Fibroblast of villous mesenchyme (primary cell): ENCODE results near the gene MAST3. TPM values are rescaled to one million over a fixed set of nuclear protein-coding genes. Genes with fewer than 3 reads are reported as not detected.

Experiments used
- DNase-seq: peaks from one replicate; pipeline ENCODE4 v3.0.0-alpha.2; 2010; ENCODE audit warnings: low read depth
- H3K4me3 ChIP-seq: 2 replicates; pipeline ENCODE4 v1.5.1; 2011; ENCODE audit warnings: low read depth, mild to moderate bottlenecking, low read length
- CTCF ChIP-seq: IDR thresholded peaks from 2 replicates; pipeline ENCODE4 v1.5.1; 2012; ENCODE audit warnings: low read depth, mild to moderate bottlenecking, low read length; ENCODE audit not compliant: insufficient read depth
- total RNA-seq: library from RNA; depleted of rRNA; stranded (reverse); fragments of >200 nt; gene quantifications from 2 replicates; pipeline ENCODE4 v1.2.3, GENCODE V29; 2012

The MAST3 gene
- total RNA-seq, 1 donor, result 3.0 TPM

DNA sequence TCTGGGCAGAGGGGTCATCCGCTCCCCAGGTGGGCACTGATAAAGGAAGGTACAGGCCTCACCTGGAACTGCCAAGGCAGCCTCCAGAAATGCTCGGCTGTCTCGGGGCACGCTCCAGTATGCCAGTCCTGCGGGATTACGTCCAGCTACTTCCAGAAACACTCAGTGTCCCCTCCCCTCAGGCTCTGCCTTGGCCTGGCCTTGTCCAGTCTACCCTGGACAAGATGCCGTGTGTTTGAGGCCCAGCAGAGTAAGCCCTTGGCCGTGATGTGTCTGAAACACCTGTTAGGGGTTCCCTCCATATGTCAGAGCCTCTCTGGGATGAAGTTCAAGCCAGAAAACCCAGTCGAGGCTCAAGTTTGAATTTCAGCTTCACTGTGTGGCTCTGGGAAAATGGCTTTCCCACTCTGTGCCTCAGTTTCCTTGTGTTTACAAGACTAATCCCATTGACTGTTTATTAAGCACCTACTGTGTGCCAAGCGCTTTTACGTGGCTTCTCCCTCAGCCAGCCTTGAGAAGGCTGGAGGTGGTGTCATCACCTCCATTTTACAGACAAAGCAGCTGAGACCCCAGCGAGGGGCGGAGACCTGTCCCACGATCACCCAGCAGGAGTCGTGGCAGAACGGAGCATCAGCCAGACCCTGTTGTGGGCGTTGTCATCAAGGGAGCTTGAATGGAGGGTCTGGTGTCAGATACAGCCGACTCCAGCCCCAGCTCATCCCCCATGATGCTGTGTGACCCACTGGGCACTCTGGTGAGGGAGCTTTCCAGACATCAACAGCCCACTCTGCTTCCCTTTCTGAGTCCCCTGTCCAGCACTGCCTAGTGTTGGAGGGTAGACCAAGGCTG is 53.4 kb downstream of the MAST3 start:
- no peak overlapping the region for H3K4me3 ChIP-seq
- no peak for TF ChIP-seq CTCF
- no peak for DNase-seq

DNA sequence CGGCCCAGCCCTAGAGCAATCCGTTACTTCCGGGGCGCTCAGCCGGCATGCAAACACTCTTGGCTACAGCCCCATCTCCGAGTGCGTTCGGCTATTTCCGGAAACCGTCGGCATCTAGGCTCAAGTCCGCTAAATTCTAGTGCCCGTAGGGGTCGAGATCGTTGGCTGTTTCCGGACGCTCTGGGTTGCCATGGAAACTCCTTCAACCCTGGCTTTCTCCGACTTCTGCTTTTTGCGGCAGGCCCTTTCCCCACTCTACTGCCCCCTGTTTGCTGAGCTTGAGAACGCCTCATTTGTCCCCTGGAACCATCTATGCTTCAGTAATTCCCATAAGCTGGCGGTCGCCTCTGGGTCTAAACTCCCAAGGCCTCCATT is 54.9 kb downstream of the MAST3 start:
- peak; percentile 58 for TF ChIP-seq CTCF
- DNase-seq, result peak; percentile 99
- H3K4me3 ChIP-seq, result peak overlapping the region; percentile 68

DNA sequence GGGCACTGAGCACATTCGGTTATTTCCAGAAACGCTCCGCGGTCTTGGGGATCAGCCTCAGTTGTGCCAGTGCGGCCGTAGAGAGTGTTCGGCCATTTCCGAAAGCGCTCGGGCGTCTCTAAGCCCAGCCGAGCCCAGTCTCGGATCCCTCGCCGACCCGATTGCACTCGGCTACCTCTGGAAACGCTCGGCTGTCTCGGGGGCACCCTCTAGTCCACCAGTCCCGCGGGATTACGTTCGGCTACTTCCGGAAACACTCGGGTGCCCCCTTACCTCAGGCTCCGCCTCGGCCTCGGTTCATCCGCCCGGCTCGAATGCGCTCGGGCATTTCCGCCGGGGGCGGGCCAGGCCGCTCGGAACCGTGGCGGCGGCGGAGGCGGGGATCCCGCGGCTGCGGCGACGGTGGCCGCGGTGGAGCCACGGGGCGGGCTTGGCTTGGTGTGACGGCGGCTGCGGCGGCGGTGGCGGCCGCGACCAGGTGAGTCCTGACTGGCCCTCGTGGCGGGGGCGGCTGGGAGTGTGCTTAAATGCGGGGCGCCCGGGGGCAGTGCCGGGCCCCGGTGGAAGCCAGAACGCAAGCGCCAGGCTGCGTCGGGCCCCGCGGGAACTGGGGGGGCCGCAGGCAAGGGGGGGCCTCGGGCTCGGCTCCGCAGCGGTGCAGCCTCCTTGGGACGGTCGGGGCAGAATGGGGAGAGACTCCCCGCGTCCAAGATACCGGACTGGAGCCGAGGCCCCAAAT is 55.4 kb downstream of the MAST3 start, which contains the start of gene PIK3R2:
Gene PIK3R2 (plus strand): TSS at position 347 of the 739 bp plus-strand sequence. CDS start 2,717 bp downstream, outside the sequence.
- DNase-seq, result peak; percentile 99
- TF ChIP-seq CTCF, result no peak
- H3K4me3 ChIP-seq, result peak within 1 kb of the TSS; percentile 93

DNA sequence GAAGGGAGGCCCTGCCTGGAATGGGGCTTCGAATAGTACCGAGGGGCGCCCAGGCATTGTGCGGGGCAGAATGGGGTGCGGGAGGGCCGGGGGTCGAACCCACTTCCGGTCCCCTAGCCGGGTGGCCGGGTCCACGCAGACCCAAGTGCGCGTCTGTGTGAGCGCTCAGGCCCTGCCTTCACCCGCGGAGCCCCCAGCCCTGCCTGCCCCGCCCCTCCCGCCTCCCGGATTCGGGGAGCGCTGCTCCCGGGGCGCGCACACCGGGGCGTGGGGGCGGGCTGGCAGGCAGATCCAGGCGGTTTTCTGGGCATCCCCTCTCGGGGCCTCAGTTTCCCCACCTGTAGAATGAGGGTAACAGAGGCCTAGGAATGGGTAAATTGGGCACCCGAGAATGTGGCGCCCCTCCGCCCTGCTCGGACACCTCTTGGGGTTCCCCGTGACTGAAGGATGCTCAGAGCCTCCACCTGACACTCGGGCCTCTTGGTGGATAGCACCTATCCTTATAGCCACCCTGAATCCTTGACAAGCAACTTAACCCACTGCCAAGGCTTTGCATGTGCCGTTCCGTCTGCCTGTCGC is 56.1 kb downstream of the MAST3 start:
- TF ChIP-seq CTCF, result no peak
- H3K4me3 ChIP-seq, result peak overlapping the region; percentile 93
- DNase-seq, result no peak

GRCh38 chr19:18155095-18156087 is 57.8 kb downstream of the MAST3 start:
- no peak overlapping the region for H3K4me3 ChIP-seq
- no peak for DNase-seq
- no peak for TF ChIP-seq CTCF

DNA sequence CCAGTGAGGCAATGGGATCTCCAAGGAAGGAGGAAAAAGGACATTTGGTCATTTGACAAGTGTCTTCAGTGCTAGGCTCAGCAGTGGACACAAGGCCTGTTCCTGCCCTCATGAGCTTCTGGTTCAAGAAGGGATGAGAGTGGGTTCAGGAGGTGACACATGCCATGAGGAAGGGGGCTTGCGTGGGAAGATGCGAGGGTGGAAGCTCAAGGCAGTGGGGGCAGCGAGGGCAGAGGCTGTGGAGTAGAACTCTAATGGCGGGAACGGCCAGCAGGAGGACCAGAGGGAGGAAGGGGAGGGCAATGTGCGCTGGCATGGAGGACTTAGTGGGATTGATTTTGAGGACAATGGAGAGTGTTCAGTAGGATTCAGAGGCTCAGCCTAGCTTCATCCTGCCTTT is 58.7 kb downstream of the MAST3 start:
- no peak for DNase-seq
- no peak overlapping the region for H3K4me3 ChIP-seq
- no peak for TF ChIP-seq CTCF
